GM23338 (cell line): ENCODE measurements around the gene DNAH17. TPM values are rescaled to one million over a fixed set of nuclear protein-coding genes. Genes with fewer than 3 reads are reported as not detected.

Experiments used
- ATAC-seq: fragments of 200-7000 bp; cut with Tn5 transposase; 3 replicates; pipeline ENCODE4 v1.9.1; 2020
- DNase-seq: peaks from one replicate; pipeline ENCODE4 v3.0.0-alpha.2; 2015; ENCODE audit warnings: low spot score
- H2AFZ ChIP-seq: fragments of 200-600 bp; sonication (generic); 2 replicates; pipeline ENCODE4 v1.8.0; 2016; ENCODE audit warnings: antibody characterized with exemption, mild to moderate bottlenecking, moderate library complexity
- H3F3A ChIP-seq: fragments of 200-600 bp; sonication (generic); replicated peaks from 2 replicates; pipeline ENCODE4 v1.8.0; 2017; ENCODE audit warnings: antibody characterized with exemption, mixed run types, low read depth
- H3K27ac ChIP-seq: fragments of 200-600 bp; sonication (generic); 2 replicates; pipeline ENCODE4 v1.6.1; 2016; ENCODE audit warnings: low read depth
- H3K27me3 ChIP-seq: fragments of 200-600 bp; sonication (generic); 2 replicates; pipeline ENCODE4 v1.8.0; 2016; ENCODE audit warnings: mild to moderate bottlenecking, mixed run types, moderate library complexity; ENCODE audit not compliant: insufficient read depth
- H3K36me3 ChIP-seq: fragments of 200-600 bp; sonication (generic); 2 replicates; pipeline ENCODE4 v1.8.0; 2016; ENCODE audit warnings: mild to moderate bottlenecking; ENCODE audit not compliant: insufficient read depth
- H3K4me1 ChIP-seq: fragments of 200-600 bp; sonication (generic); 2 replicates; pipeline ENCODE4 v1.8.0; 2016; ENCODE audit warnings: mild to moderate bottlenecking, moderate library complexity; ENCODE audit not compliant: insufficient read depth
- H3K4me2 ChIP-seq: fragments of 200-600 bp; sonication (generic); 2 replicates; pipeline ENCODE4 v1.7.1; 2017; ENCODE audit warnings: mixed run types
- H3K4me3 ChIP-seq: fragments of 200-600 bp; sonication (generic); 2 replicates; pipeline ENCODE4 v1.6.1; 2016; ENCODE audit warnings: mixed run types
- H3K79me2 ChIP-seq: fragments of 200-600 bp; sonication (generic); replicated peaks from 2 replicates; pipeline ENCODE4 v1.8.0; 2017; ENCODE audit warnings: mild to moderate bottlenecking; ENCODE audit not compliant: insufficient read depth
- H3K9me2 ChIP-seq: fragments of 200-600 bp; sonication (generic); 2 replicates; pipeline ENCODE4 v1.8.0; 2017; ENCODE audit not compliant: insufficient read depth
- H4K20me1 ChIP-seq: fragments of 200-600 bp; sonication (generic); replicated peaks from 2 replicates; pipeline ENCODE4 v1.8.0; 2017; ENCODE audit warnings: mild to moderate bottlenecking; ENCODE audit not compliant: insufficient read depth
- H3K27ac Mint-ChIP-seq: 2 replicates; pipeline ENCODE4 v1.8.0; 2020; ENCODE audit warnings: inconsistent platforms, mild to moderate bottlenecking, moderate library complexity, mixed read lengths
- H3K27me3 Mint-ChIP-seq: 3 replicates; pipeline ENCODE4 v1.8.0; 2022; ENCODE audit warnings: low read depth, mild to moderate bottlenecking, moderate library complexity, mixed read lengths, inconsistent platforms; ENCODE audit not compliant: insufficient read depth, poor library complexity
- H3K36me3 Mint-ChIP-seq: 3 replicates; pipeline ENCODE4 v1.8.0; 2021; ENCODE audit warnings: low read depth, mild to moderate bottlenecking, inconsistent platforms, moderate library complexity, mixed read lengths
- H3K4me1 Mint-ChIP-seq: 3 replicates; pipeline ENCODE4 v1.8.0; 2020; ENCODE audit warnings: mild to moderate bottlenecking, inconsistent platforms, mixed read lengths
- H3K4me3 Mint-ChIP-seq: 3 replicates; pipeline ENCODE4 v1.8.0; 2021; ENCODE audit warnings: moderate library complexity, mild to moderate bottlenecking, inconsistent platforms, mixed read lengths
- H3K9me3 Mint-ChIP-seq: 3 replicates; pipeline ENCODE4 v1.8.0; 2020; ENCODE audit warnings: moderate library complexity, mild to moderate bottlenecking, inconsistent platforms, mixed read lengths
- CREB1 ChIP-seq: fragments of 250-450 bp; sonication (Bioruptor Pico); IDR thresholded peaks from 2 replicates; pipeline ENCODE4 v1.5.0; 2020; ENCODE audit warnings: low read depth, mild to moderate bottlenecking, moderate library complexity
- ETS1 ChIP-seq: IDR thresholded peaks from 2 replicates; pipeline ENCODE4 v1.6.1; 2016; ENCODE audit warnings: antibody characterized with exemption
- EZH2 ChIP-seq: fragments of 200-600 bp; sonication (generic); IDR thresholded peaks from one replicate; pipeline ENCODE4 v1.8.0; 2017; ENCODE audit warnings: antibody characterized with exemption, mild to moderate bottlenecking, low read depth; ENCODE audit not compliant: unreplicated experiment
- EZH2phosphoT487 ChIP-seq: fragments of 200-600 bp; sonication (generic); IDR thresholded peaks from one replicate; pipeline ENCODE4 v1.8.1; 2018; ENCODE audit warnings: antibody characterized with exemption; ENCODE audit not compliant: unreplicated experiment
- JUNB ChIP-seq: IDR thresholded peaks from one replicate; pipeline ENCODE4 v1.6.1; 2016; ENCODE audit warnings: antibody characterized with exemption; ENCODE audit not compliant: unreplicated experiment
- NANOG ChIP-seq: IDR thresholded peaks from 2 replicates; pipeline ENCODE4 v1.6.1; 2016; ENCODE audit warnings: antibody characterized with exemption, borderline replicate concordance
- POLR2AphosphoS5 ChIP-seq: IDR thresholded peaks from 2 replicates; pipeline ENCODE4 v1.6.1; 2016; ENCODE audit warnings: antibody characterized with exemption, low read depth
- ZNF114 ChIP-seq: fragments of 250-450 bp; sonication (Bioruptor Pico); IDR thresholded peaks from 2 replicates; pipeline ENCODE4 v1.5.0; 2020; ENCODE audit warnings: mild to moderate bottlenecking, moderate library complexity
- ZNF331 ChIP-seq: fragments of 250-450 bp; sonication (Bioruptor Pico); IDR thresholded peaks from 2 replicates; pipeline ENCODE4 v1.5.0; 2020; ENCODE audit warnings: low read depth, mild to moderate bottlenecking, moderate library complexity
- polyA plus RNA-seq: library from polyadenylated mRNA; unstranded; fragments of >200 nt; fragmentation: Nextera tagmentation; extraction: Ambion mirVana; gene quantifications from 2 replicates; pipeline ENCODE4 v1.2.1, GENCODE V29; 2016
- total RNA-seq: library from RNA; depleted of rRNA; stranded (reverse); fragments of >200 nt; shearing (Covaris generic); gene quantifications from 2 replicates; pipeline ENCODE4 v1.2.3, GENCODE V29; 2014
- TF ChIP-seq, protein P1 (sequence below): IDR thresholded peaks from one replicate; pipeline ENCODE4 v1.6.1; 2018; ENCODE audit warnings: antibody characterized with exemption; ENCODE audit not compliant: unreplicated experiment
- TF ChIP-seq, protein P2 (sequence below), 2 experiments: fragments of 200-600 bp in 1 of 2; sonication (generic) in 1 of 2; conservative IDR thresholded peaks; 2 replicates each; pipeline versions ENCODE4 v1.5.1 to v1.6.1; 2016 to 2017; ENCODE audit warnings: antibody characterized with exemption in 2 of 2, low read depth in 2 of 2, mild to moderate bottlenecking in 2 of 2, moderate library complexity in 1 of 2

The DNAH17 gene
- total and polyA plus RNA-seq, 2 experiments from 2014 or later: 0.59 to 2.0 TPM

- Mint-ChIP-seq H3K27ac (peak overlapping the region; percentile 65), H3K9me3 (no peaks in the 10 kb centered on the region; the same call in 2 of the 3 replicates), H3K4me1 (peaks cover 69% of the 10 kb centered on the region), H3K27me3 (peaks cover 5% of the 10 kb centered on the region), H3K4me3 (peak overlapping the region; percentile 99), H3K36me3 (peaks cover 16% of the 10 kb centered on the region)
- H3K4me1 ChIP-seq: peaks cover 66% of the 10 kb centered on the region
- H3F3A ChIP-seq: peaks cover 19% of the 10 kb centered on the region; the same call in 1 of the 2 replicates
- no peaks in the 10 kb centered on the region; the same call in 1 of the 2 replicates for H3K36me3 ChIP-seq
- TF ChIP-seq, protein P1, sequence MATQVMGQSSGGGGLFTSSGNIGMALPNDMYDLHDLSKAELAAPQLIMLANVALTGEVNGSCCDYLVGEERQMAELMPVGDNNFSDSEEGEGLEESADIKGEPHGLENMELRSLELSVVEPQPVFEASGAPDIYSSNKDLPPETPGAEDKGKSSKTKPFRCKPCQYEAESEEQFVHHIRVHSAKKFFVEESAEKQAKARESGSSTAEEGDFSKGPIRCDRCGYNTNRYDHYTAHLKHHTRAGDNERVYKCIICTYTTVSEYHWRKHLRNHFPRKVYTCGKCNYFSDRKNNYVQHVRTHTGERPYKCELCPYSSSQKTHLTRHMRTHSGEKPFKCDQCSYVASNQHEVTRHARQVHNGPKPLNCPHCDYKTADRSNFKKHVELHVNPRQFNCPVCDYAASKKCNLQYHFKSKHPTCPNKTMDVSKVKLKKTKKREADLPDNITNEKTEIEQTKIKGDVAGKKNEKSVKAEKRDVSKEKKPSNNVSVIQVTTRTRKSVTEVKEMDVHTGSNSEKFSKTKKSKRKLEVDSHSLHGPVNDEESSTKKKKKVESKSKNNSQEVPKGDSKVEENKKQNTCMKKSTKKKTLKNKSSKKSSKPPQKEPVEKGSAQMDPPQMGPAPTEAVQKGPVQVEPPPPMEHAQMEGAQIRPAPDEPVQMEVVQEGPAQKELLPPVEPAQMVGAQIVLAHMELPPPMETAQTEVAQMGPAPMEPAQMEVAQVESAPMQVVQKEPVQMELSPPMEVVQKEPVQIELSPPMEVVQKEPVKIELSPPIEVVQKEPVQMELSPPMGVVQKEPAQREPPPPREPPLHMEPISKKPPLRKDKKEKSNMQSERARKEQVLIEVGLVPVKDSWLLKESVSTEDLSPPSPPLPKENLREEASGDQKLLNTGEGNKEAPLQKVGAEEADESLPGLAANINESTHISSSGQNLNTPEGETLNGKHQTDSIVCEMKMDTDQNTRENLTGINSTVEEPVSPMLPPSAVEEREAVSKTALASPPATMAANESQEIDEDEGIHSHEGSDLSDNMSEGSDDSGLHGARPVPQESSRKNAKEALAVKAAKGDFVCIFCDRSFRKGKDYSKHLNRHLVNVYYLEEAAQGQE: peak; percentile 66
- no peak for TF ChIP-seq ETS1
- H3K4me3 ChIP-seq: peak overlapping the region; percentile 12; the same call in 1 of the 2 replicates
- ATAC-seq (peak; percentile 20), DNase-seq (peak; percentile 55)
- H2AFZ ChIP-seq: no peak overlapping the region
- H3K9me2 ChIP-seq: no peaks in the 10 kb centered on the region
- peak overlapping the region; percentile 57 for H3K27ac ChIP-seq
- H3K4me2 ChIP-seq: peak overlapping the region; percentile 90; the same call in 1 of the 2 replicates
- no peaks in the 10 kb centered on the region for H3K27me3 ChIP-seq
- H3K79me2 ChIP-seq: peaks cover 82% of the 10 kb centered on the region
- peaks cover 71% of the 10 kb centered on the region for H4K20me1 ChIP-seq
Measured at GRCh38 chr17:78381601-78382232, 195.5 kb downstream of the DNAH17 start.

DNA sequence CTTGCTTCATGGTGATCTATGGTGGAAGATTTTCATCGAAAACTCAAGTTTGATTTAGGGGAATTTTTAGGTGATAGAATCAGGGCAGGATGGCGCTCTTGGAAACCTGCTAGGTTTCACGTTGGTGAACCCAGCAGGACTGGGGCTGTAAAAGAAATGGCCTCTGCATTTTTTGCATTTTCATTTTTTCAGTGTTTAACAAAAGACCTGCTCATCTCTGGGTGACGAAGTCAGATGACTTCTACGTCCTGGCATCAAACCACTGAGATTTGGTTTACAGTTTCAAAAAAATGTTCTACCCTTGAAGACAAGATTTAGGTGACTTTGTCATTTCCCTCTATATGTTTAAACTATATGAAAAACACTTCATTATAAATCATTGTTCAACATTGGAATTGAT, 196.8 kb downstream of the DNAH17 start:
- Histone ChIP-seq H4K20me1 (peaks cover 57% of the 10 kb centered on the region), H3K27ac (peak overlapping the region; percentile 85), H3K4me2 (peak overlapping the region; percentile 90; the same call in 1 of the 2 replicates), H3K4me1 (peaks cover 59% of the 10 kb centered on the region), H3K36me3 (no peaks in the 10 kb centered on the region; the same call in 1 of the 2 replicates), H2AFZ (no peak overlapping the region), H3K79me2 (peaks cover 68% of the 10 kb centered on the region), H3K9me2 (no peaks in the 10 kb centered on the region), H3K4me3 (peak overlapping the region; percentile 100; the same call in 1 of the 2 replicates), H3F3A (peaks cover 24% of the 10 kb centered on the region), H3K27me3 (no peaks in the 10 kb centered on the region)
- Mint-ChIP-seq H3K27me3 (peaks cover 5% of the 10 kb centered on the region), H3K27ac (peak overlapping the region; percentile 24; the same call in 1 of the 2 replicates), H3K9me3 (no peaks in the 10 kb centered on the region), H3K4me3 (peak overlapping the region; percentile 99), H3K36me3 (peaks cover 16% of the 10 kb centered on the region), H3K4me1 (peaks cover 63% of the 10 kb centered on the region)
- DNase-seq (no peak), ATAC-seq (no peak)
- TF ChIP-seq ZNF331 (CRISPR knock-in tag) (no peak), NANOG (no peak), CREB1 (no peak), ZNF114 (CRISPR knock-in tag) (no peak), JUNB (no peak), EZH2phosphoT487 (no peak), POLR2AphosphoS5 (no peak), EZH2 (no peak)
- TF ChIP-seq, protein P2, sequence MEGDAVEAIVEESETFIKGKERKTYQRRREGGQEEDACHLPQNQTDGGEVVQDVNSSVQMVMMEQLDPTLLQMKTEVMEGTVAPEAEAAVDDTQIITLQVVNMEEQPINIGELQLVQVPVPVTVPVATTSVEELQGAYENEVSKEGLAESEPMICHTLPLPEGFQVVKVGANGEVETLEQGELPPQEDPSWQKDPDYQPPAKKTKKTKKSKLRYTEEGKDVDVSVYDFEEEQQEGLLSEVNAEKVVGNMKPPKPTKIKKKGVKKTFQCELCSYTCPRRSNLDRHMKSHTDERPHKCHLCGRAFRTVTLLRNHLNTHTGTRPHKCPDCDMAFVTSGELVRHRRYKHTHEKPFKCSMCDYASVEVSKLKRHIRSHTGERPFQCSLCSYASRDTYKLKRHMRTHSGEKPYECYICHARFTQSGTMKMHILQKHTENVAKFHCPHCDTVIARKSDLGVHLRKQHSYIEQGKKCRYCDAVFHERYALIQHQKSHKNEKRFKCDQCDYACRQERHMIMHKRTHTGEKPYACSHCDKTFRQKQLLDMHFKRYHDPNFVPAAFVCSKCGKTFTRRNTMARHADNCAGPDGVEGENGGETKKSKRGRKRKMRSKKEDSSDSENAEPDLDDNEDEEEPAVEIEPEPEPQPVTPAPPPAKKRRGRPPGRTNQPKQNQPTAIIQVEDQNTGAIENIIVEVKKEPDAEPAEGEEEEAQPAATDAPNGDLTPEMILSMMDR (conservative IDR thresholded peaks at IDR 0.05; ENCODE audit: low read depth in 2 of 2): no peak
- TF ChIP-seq, protein P1: no peak
